Measurements from ENCODE around the gene SLC30A9. TPM values are rescaled to one million over a fixed set of nuclear protein-coding genes. Genes with fewer than 3 reads are reported as not detected.

Gene SLC30A9
- total RNA-seq, 1 experiment from 2014 or later = 55.8 TPM

DNA sequence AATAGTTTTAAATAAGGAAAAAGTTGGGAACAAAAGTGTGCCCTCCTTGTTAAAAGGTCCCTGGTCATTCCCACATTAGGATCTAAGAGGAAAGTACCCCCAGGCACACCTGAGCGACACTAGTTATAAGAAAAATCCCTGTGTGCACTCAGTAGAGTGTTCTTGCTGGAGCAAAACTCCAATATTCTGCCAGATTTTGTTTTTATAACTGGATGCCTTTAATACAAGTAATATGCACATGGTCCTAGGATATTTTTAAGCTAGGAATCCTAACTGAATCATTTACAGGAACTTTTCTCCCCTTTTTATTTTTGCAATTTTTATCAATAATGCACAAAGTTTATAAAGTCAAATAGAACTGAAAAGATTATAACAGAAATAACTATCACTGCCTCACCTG, 93.5 kb downstream of the SLC30A9 start:
- no peaks in the 10 kb centered on the region for H3K4me1 ChIP-seq (ENCODE audit: insufficient read depth, low read length, poor library complexity, severe bottlenecking)
- TF ChIP-seq EZH2 (IDR thresholded peaks at IDR 0.05; ENCODE audit: borderline replicate concordance, low read depth, low read length, poor library complexity, severe bottlenecking) (no peak), CTCF (conservative IDR thresholded peaks at IDR 0.05; ENCODE audit: low read depth, low read length) (no peak)

GRCh38 chr4:42088386-42088785, 98.1 kb downstream of the SLC30A9 start:
- POLR2A ChIA-PET (ENCODE audit: low non-redundant PET) = no interaction called here

More for the DNA sequence above, 93.5 kb downstream of the SLC30A9 start:
- no peak overlapping the region for H3K27ac ChIP-seq (ENCODE audit: low read depth, low read length, poor library complexity, severe bottlenecking)
- H3K27me3 ChIP-seq (replicated peaks; ENCODE audit: insufficient read depth, low read depth, low read length, poor library complexity) = no peaks in the 10 kb centered on the region
- BruUV-seq (replicated peaks) = no TSS peak
- DNase-seq (ENCODE audit: low spot score) = no peak
- ChIA-PET CTCF (no interaction called here), POLR2A (ENCODE audit: low non-redundant PET) (no interaction called here)
- H3K9me3 ChIP-seq (ENCODE audit: low read depth, low read length, poor library complexity, severe bottlenecking) = no peaks in the 10 kb centered on the region
- intact Hi-C loops (cut with micrococcal nuclease; ENCODE audit: unreplicated experiment) = no loop called here
- no peak overlapping the region for H3K4me3 ChIP-seq (ENCODE audit: low read depth, low read length, poor library complexity, severe bottlenecking)
- H3K36me3 ChIP-seq (ENCODE audit: insufficient read depth, low read length, poor library complexity, severe bottlenecking) = no peaks in the 10 kb centered on the region

DNA sequence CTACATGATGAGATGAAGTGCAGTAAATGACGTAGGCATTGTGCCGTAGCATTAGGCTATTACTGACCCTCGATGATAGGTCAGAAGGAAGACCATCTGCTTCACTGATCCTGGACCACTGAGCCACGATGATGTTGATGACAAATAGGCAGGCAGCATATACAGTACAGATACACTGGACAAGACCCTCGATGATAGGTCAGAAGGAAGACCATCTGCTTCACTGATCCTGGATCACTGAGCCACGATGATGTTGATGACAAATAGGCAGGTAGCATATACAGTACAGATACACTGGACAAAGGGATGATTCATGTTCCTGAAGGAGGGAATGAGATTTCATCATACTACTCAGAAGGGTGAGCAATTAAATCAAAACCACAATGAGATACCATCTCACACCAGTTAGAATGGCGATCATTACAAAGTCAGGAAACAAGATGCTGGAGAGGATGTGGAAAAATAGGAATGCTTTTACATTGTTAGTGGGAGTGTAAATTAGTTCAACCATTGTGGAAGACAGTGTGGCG, 111.2 kb downstream of the SLC30A9 start:
- intact Hi-C loops (cut with micrococcal nuclease; ENCODE audit: unreplicated experiment) = no loop called here
- no TSS peak for BruUV-seq (replicated peaks)
- peak; percentile 57 for DNase-seq (ENCODE audit: low spot score)
- H3K27ac ChIP-seq (ENCODE audit: low read depth, low read length, poor library complexity, severe bottlenecking) = no peak overlapping the region
- no peaks in the 10 kb centered on the region for H3K27me3 ChIP-seq (replicated peaks; ENCODE audit: insufficient read depth, low read depth, low read length, poor library complexity)
- no peak for TF ChIP-seq EZH2 (IDR thresholded peaks at IDR 0.05; ENCODE audit: borderline replicate concordance, low read depth, low read length, poor library complexity, severe bottlenecking)
- no peak for TF ChIP-seq CTCF (conservative IDR thresholded peaks at IDR 0.05; ENCODE audit: low read depth, low read length)
- no peaks in the 10 kb centered on the region for H3K36me3 ChIP-seq (ENCODE audit: insufficient read depth, low read length, poor library complexity, severe bottlenecking)
- H3K9me3 ChIP-seq (ENCODE audit: low read depth, low read length, poor library complexity, severe bottlenecking) = no peaks in the 10 kb centered on the region
- ChIA-PET POLR2A (ENCODE audit: low non-redundant PET) (no interaction called here), CTCF (no interaction called here)
- H3K4me3 ChIP-seq (ENCODE audit: low read depth, low read length, poor library complexity, severe bottlenecking) = no peak overlapping the region
- H3K4me1 ChIP-seq (ENCODE audit: insufficient read depth, low read length, poor library complexity, severe bottlenecking) = no peaks in the 10 kb centered on the region

More at GRCh38 chr4:42088386-42088785, 98.1 kb downstream of the SLC30A9 start:
- no peak for TF ChIP-seq EZH2 (IDR thresholded peaks at IDR 0.05; ENCODE audit: borderline replicate concordance, low read depth, low read length, poor library complexity, severe bottlenecking)
- no peak for TF ChIP-seq CTCF (conservative IDR thresholded peaks at IDR 0.05; ENCODE audit: low read depth, low read length)
- Histone ChIP-seq H3K27ac (ENCODE audit: low read depth, low read length, poor library complexity, severe bottlenecking) (no peak overlapping the region), H3K27me3 (replicated peaks; ENCODE audit: insufficient read depth, low read depth, low read length, poor library complexity) (no peaks in the 10 kb centered on the region), H3K4me1 (ENCODE audit: insufficient read depth, low read length, poor library complexity, severe bottlenecking) (no peaks in the 10 kb centered on the region), H3K36me3 (ENCODE audit: insufficient read depth, low read length, poor library complexity, severe bottlenecking) (no peaks in the 10 kb centered on the region), H3K4me3 (ENCODE audit: low read depth, low read length, poor library complexity, severe bottlenecking) (no peak overlapping the region), H3K9me3 (ENCODE audit: low read depth, low read length, poor library complexity, severe bottlenecking) (no peaks in the 10 kb centered on the region)
- BruUV-seq (replicated peaks) = no TSS peak
- intact Hi-C loops (cut with micrococcal nuclease; ENCODE audit: unreplicated experiment) = no loop called here
- CTCF ChIA-PET = no interaction called here
- DNase-seq (ENCODE audit: low spot score) = no peak
